GM23338 (cell line): ENCODE data around the gene C8G.

Experiments
- CTCF ChIP-seq, 2 experiments: fragments of 200-600 bp in 1 of 2; sonication (generic) in 1 of 2; conservative IDR thresholded peaks; 2 replicates each; pipeline versions ENCODE4 v1.5.1 to v1.6.1; 2016 to 2017; ENCODE audit warnings: antibody characterized with exemption in 2 of 2, low read depth in 2 of 2, mild to moderate bottlenecking in 2 of 2, moderate library complexity in 1 of 2
- EZH2phosphoT487 ChIP-seq: fragments of 200-600 bp; sonication (generic); IDR thresholded peaks from one replicate; pipeline ENCODE4 v1.8.1; 2018; ENCODE audit warnings: antibody characterized with exemption; ENCODE audit not compliant: unreplicated experiment

DNA sequence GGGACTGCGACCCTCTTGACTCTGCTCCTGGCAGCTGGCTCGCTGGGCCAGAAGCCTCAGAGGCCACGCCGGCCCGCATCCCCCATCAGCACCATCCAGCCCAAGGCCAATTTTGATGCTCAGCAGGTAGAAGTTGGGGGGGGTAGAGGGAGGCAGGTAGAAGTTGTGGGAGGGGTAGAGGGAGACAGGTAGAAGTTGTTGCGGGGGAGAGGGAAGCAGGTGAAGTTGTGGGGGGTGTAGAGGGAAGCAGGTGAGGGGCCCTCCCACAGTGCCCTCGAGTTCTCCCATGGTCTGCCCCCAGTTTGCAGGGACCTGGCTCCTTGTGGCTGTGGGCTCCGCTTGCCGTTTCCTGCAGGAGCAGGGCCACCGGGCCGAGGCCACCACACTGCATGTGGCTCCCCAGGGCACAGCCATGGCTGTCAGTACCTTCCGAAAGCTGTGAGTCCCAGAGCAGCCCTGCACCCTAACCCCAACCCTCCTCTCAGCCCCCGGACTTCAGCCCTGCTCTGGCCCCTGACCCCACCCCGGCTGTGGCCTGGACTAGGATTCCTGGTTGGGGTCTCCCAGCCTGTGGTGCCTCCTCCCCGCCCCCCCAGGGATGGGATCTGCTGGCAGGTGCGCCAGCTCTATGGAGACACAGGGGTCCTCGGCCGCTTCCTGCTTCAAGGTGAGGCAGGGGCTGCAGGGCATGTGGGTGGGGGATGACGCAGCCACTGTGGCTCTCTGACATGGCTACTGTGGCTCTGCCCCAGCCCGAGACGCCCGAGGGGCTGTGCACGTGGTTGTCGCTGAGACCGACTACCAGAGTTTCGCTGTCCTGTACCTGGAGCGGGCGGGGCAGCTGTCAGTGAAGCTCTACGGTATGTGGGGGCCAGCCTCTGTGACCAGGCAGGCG is 537 bp downstream of the C8G start:
- no peak for TF ChIP-seq CTCF (conservative IDR thresholded peaks at IDR 0.05; ENCODE audit: low read depth in 2 of 2)
- TF ChIP-seq EZH2phosphoT487: no peak
